ENCODE results near the gene REN.

The REN gene

DNA sequence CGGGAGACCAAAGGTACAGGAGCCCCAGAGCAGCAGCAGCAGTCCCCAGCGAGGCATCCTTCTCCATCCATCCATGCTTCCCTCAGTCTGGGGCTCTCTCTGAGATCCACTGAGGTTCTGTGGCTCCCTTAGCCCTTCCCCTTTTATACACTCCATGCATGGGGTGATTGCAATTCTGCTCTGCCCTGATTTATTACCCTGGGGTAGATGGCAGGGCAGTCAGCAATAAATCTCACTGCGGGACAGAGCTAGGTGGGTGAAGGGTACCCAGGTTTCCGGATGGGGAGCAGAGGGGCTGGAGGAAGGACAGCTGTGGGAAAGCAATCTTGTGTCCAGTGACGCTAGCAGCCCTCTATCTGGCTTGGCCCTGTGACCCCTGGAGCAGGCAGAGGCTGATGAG lies at the start of gene REN:
Gene REN (minus strand): TSS at position 119 of the 400 bp plus-strand sequence. CDS start 44 bp downstream, at position 75.
- no peaks in the 10 kb centered on the region for H3K36me3 ChIP-seq
- no peak within 1 kb of the TSS for H3K4me3 ChIP-seq (ENCODE audit: low read depth in 1 of 2, low read length in 1 of 2)
- H3K27me3 ChIP-seq, result peaks cover 27% of the 10 kb centered on the region
- TF ChIP-seq, protein P1, sequence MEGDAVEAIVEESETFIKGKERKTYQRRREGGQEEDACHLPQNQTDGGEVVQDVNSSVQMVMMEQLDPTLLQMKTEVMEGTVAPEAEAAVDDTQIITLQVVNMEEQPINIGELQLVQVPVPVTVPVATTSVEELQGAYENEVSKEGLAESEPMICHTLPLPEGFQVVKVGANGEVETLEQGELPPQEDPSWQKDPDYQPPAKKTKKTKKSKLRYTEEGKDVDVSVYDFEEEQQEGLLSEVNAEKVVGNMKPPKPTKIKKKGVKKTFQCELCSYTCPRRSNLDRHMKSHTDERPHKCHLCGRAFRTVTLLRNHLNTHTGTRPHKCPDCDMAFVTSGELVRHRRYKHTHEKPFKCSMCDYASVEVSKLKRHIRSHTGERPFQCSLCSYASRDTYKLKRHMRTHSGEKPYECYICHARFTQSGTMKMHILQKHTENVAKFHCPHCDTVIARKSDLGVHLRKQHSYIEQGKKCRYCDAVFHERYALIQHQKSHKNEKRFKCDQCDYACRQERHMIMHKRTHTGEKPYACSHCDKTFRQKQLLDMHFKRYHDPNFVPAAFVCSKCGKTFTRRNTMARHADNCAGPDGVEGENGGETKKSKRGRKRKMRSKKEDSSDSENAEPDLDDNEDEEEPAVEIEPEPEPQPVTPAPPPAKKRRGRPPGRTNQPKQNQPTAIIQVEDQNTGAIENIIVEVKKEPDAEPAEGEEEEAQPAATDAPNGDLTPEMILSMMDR (IDR thresholded peaks at IDR 0.05), result no peak
- no peaks in the 10 kb centered on the region for H3K4me1 ChIP-seq (ENCODE audit: control insufficient read depth in 1 of 2, insufficient read depth in 1 of 2, low read depth in 1 of 2, low read length in 1 of 2)
- no peak within 1 kb of the TSS for H3K27ac ChIP-seq
- peaks cover 22% of the 10 kb centered on the region for H3K9me3 ChIP-seq

DNA sequence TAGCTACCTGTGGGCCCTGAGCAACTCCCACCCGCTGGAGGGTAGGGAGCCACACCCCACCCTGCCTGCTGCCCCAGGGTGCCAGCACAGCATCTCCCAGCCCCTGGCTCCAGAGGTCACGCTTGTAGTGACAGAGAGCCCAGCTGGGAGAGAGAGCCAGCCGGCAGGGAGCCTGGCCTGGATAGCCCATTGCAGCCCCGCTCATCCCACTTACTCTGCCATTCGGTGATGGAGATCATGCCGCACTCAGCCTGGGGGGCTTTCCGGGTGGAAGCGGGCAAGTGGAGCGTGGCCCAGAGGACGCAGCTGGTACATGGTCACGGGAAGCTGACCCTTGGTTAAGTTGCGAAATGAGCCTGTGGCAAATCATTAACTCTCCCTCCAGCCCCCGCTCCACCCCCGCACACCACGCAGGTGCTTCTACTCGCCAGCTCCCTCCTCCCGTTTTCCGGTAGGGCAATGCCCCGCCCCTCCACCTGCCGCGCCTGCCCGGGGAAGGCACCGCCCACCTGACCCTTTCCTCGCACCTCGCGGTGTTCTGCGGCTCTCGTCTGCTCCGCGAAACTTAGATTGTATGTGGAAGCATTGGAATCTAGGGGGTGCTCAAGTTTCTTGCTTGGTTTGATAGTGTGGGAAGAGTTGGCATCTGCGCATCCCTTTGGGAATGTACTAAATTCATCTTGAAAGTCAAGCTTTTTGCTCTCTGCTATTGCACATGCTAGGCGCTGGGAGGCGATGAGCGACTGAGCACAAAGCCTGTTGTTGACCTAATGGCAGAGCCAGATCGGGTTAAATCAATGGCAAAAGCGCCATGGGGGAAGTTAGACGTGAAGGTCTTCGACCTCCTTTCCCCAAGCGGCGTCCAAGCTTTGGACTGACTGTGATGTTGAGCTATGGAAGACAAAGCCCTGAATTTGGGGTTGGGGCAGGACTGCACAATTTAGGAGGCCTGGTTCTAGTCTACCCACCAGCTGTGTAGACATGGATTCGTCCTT lies 47.8 kb upstream of the REN start, which contains the start of gene GOLT1A:
Gene GOLT1A (minus strand): TSS at position 321 of the 995 bp plus-strand sequence. CDS start 82 bp downstream, at position 239.
- TF ChIP-seq, protein P1 (IDR thresholded peaks at IDR 0.05), result no peak
- Histone ChIP-seq H3K9me3 (no peaks in the 10 kb centered on the region), H3K4me1 (ENCODE audit: control insufficient read depth in 1 of 2, insufficient read depth in 1 of 2, low read depth in 1 of 2, low read length in 1 of 2) (peaks cover 5 to 6% of the 10 kb centered on the region in 2 experiments), H3K27ac (no peak within 1 kb of the TSS), H3K36me3 (no peaks in the 10 kb centered on the region), H3K4me3 (ENCODE audit: low read depth in 1 of 2, low read length in 1 of 2) (no peak within 1 kb of the TSS), H3K27me3 (peaks cover 38% of the 10 kb centered on the region)

DNA sequence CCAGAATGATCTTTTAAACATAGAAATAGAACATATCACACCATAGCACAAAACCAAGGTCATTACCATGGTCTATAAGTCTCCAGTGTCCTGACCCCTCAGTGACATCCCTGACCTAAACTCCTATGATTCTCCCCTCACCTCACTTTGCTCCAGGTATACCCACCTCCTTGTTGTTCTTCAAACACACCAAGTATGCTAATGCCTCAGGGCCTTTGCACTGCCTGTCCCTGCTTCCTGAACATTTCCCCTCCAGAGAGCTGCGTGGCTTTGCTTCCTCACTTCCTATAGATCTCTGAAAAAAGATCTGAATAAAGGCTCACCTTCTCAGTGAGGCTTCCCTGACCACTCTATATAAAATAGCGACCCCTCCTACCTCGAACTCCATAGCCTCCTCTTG lies 46.6 kb upstream of the REN start:
- Histone ChIP-seq H3K27me3 (peaks cover 39% of the 10 kb centered on the region), H3K36me3 (no peaks in the 10 kb centered on the region)
- TF ChIP-seq, protein P1 (IDR thresholded peaks at IDR 0.05), result no peak

DNA sequence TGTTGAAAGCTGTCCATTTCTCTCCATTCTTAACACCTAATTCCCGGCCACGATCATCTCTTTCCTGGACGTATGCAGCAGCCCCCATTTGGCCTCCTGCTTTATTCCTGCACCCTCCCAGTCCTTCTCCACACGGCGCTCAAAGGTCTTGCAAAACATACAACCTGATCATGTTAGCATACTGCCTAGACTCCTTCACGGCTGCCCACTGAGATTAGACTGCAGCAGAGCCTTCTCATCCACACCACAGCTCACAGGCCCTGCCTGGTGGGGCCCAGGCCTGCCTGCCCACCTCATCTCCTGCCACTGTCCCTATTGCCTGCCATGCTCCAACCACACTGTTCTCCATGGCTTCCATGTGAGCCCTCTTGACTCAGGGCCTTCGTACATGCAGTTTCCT lies 44.9 kb upstream of the REN start:
- Histone ChIP-seq H3K27me3 (peaks cover 55% of the 10 kb centered on the region), H3K27ac (no peak overlapping the region), H3K4me3 (ENCODE audit: low read depth in 1 of 2, low read length in 1 of 2) (no peak overlapping the region), H3K9me3 (no peaks in the 10 kb centered on the region), H3K4me1 (ENCODE audit: control insufficient read depth in 1 of 2, insufficient read depth in 1 of 2, low read depth in 1 of 2, low read length in 1 of 2) (peaks cover 5 to 6% of the 10 kb centered on the region in 2 experiments), H3K36me3 (no peaks in the 10 kb centered on the region)
- TF ChIP-seq, protein P1 (IDR thresholded peaks at IDR 0.05), result no peak

More for the DNA sequence above, 46.6 kb upstream of the REN start:
- Histone ChIP-seq H3K4me3 (ENCODE audit: low read depth in 1 of 2, low read length in 1 of 2) (no peak overlapping the region), H3K9me3 (no peaks in the 10 kb centered on the region), H3K4me1 (ENCODE audit: control insufficient read depth in 1 of 2, insufficient read depth in 1 of 2, low read depth in 1 of 2, low read length in 1 of 2) (peaks cover 5 to 6% of the 10 kb centered on the region in 2 experiments), H3K27ac (no peak overlapping the region)

DNA sequence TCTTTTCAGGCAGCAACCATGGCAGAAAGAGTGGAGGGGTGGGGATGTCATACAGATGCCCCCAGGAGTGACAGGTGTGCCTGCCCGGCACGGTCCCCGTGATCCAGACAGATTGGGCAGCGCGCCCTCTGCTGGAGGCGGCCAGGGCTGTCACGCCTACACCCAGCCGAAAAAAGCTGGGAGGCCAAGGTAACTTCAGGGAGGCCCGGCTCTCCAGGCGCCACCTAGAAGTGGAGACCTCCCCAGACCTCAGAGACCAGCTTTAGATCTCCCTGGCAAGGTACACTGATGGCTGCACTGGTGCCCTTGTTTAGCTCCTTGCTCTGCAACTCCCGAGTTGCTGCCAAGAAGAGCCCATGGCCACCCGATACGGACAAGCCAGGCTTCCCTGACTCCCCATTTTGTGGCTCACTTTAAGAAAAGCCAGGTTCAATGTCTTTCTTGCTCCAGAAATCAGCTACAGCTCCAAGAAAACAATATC lies 41.0 kb upstream of the REN start:
- H3K27me3 ChIP-seq, result peaks cover 47% of the 10 kb centered on the region
- H3K4me3 ChIP-seq (ENCODE audit: low read depth in 1 of 2, low read length in 1 of 2), result no peak overlapping the region
- no peak overlapping the region for H3K27ac ChIP-seq
- no peaks in the 10 kb centered on the region for H3K9me3 ChIP-seq
- TF ChIP-seq, protein P1 (IDR thresholded peaks at IDR 0.05), result peak; percentile 53
- no peaks in the 10 kb centered on the region for H3K4me1 ChIP-seq (ENCODE audit: control insufficient read depth in 1 of 2, insufficient read depth in 1 of 2, low read depth in 1 of 2, low read length in 1 of 2)
- no peaks in the 10 kb centered on the region for H3K36me3 ChIP-seq

All from neutrophil (primary cell).